Measurements from ENCODE around the gene AQP5. TPM values are rescaled to one million over a fixed set of nuclear protein-coding genes. Genes with fewer than 3 reads are reported as not detected.

The AQP5 gene
- total RNA-seq, 4 donors from 2014 or later = 2.3 TPM; not detected in 3

GRCh38 chr12:49953961-49954846, 7.5 kb upstream of the AQP5 start:
- Histone ChIP-seq H3K27ac (no peak overlapping the region), H3K9me3 (no peaks in the 10 kb centered on the region), H3K4me1 (no peaks in the 10 kb centered on the region), H3K4me3 (no peak overlapping the region), H3K27me3 (peaks cover 0 to 3% of the 10 kb centered on the region in 2 donors), H3K36me3 (no peaks in the 10 kb centered on the region)
- DNase-seq = no peak
- TF ChIP-seq POLR2A (IDR thresholded peaks at IDR 0.05) = no peak
- intact Hi-C loops (cut with DNase I; ENCODE audit: low total_unique reads) = no loop called here

DNA sequence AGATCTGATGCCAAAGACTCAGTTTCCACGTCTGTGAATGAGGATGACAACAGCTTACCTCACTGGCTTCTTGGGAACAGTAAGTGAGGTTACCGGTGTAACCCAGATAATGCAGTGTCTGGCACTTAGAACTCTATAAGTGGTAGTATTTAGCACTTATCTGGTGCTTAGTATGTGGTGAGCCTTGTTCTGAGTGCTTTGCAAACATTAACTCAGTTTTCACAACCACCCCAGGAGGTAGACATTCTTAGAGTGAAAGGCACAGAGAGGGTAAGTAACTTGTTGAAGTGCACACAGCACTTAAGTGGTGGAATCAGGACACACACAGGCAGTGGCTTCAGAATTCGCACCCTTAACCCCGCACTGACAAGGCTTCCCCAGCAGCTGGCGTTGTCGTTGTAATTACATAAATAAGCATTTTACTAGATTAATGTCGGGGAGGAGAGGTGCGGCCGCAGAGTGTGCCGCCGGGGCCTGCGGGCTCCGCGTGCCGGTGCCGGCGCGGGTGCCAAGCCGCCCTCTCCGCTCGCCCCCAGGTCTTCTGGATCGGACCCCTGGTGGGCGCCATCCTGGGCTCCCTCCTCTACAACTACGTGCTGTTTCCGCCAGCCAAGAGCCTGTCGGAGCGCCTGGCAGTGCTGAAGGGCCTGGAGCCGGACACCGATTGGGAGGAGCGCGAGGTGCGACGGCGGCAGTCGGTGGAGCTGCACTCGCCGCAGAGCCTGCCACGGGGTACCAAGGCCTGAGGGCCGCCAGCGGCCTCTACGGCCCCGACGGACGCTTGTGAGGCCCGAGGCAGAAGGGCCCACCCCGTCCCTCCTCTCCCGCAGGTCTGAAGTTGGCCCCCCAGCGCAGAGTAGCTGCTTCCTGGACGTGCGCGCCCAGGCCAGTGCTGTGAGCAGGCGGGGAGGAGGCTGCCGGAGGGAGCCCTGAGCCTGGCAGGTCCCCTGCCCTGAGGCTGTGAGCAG, 6.5 kb upstream of the AQP5 start:
- intact Hi-C loops (cut with DNase I; ENCODE audit: low total_unique reads) = no loop called here
- Histone ChIP-seq H3K36me3 (no peaks in the 10 kb centered on the region), H3K9me3 (no peaks in the 10 kb centered on the region), H3K27ac (no peak overlapping the region), H3K4me1 (no peaks in the 10 kb centered on the region), H3K4me3 (no peak overlapping the region), H3K27me3 (peaks cover 3 to 4% of the 10 kb centered on the region in 2 donors)
- no peak for DNase-seq
- no peak for TF ChIP-seq POLR2A (IDR thresholded peaks at IDR 0.05)
- no peak for TF ChIP-seq CTCF (IDR thresholded peaks at IDR 0.05)

DNA sequence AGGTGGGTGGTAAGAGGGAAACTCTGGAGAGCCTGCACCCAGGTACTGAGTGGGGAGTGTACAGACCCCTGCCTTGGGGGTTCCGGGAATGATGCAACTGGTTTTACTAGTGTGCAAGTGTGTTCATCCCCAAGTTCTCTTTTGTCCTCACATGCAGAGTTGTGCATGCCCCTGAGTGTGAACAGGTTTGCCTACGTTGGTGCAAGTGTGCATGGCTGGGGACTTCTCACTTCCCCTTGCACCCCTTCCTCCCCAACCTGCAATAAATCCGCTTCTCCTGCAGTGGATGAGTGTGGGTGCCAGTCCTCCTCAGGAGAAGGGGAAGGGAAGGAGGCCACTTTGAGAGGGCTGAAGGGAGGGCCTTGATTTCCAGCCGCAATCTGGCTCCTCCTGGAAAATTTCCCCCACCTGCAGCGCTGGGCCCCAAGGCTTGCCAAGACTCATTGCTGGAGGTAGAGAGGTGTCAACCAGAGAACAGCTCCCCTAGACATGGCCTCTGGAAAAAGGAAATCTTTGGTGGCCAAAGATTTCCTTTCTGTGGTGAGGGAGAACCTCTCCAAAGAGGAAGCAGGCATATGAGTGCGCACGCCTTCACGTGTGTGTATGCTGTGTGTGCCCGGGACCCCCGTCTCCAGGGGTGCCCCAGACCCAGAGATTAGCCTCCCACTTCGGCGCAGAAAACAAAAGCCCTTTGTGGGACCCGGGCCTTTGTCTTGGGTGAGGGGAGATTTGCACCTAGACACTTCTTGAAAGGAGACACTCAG, 5.6 kb upstream of the AQP5 start:
- H3K27me3 ChIP-seq = peaks cover 8 to 11% of the 10 kb centered on the region in 2 donors

DNA sequence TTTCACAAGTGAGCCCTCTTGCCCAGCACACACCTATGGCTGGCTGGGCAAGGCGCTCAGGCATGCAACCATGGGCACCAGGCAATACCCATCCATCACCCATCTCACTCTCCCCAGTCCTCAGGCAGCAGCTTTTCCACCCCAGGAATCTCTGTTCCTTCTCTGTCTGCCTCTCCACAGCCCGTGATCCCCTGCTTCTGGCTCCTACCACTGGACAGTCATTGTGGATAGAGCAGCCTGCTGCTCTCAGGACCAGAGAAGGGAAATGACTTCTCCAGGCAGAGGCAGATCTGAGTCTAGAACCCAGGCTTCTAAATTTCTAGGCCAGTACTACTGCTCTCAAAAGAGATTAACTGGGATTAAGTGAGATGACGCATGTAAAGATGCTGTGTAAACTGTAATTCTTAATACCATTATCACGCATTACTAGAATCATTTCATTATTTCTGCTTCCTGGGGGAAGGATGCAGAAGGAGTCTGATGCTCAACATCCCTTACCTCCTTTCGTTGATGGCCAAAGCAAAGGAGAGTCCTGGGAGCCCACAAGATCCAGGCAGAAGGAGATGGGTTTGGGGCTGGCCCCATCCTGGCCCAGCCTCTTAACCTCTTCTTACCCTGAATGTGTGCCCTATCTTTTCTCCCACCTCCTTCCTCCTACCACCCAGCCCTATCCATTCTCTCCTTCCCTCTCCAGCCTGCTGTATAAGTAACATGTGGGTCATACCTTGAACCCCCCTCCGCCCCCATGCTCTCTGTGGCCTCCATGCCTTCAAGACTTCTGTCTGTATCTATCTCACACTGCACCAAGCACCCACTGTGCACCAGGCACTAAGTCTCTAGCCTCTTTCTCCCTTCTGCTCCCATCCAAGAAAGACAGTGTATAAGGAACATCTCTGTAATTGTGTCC, 4.8 kb upstream of the AQP5 start:
- no peaks in the 10 kb centered on the region for H3K9me3 ChIP-seq
- H3K4me1 ChIP-seq = peaks cover 0 to 8% of the 10 kb centered on the region in 2 donors
- TF ChIP-seq POLR2A (IDR thresholded peaks at IDR 0.05) (no peak), CTCF (IDR thresholded peaks at IDR 0.05) (no peak)
- H3K4me3 ChIP-seq = no peak overlapping the region
- H3K36me3 ChIP-seq = no peaks in the 10 kb centered on the region
- DNase-seq = no peak
- no peak overlapping the region for H3K27ac ChIP-seq
- intact Hi-C loops (cut with DNase I; ENCODE audit: low total_unique reads) = no loop called here
- peaks cover 11 to 12% of the 10 kb centered on the region in 2 donors for H3K27me3 ChIP-seq

More for the DNA sequence above, 5.6 kb upstream of the AQP5 start:
- H3K27ac ChIP-seq = no peak overlapping the region
- no peak overlapping the region for H3K4me3 ChIP-seq
- intact Hi-C loops (cut with DNase I; ENCODE audit: low total_unique reads) = no loop called here
- TF ChIP-seq POLR2A (IDR thresholded peaks at IDR 0.05) (no peak), CTCF (IDR thresholded peaks at IDR 0.05) (no peak)
- H3K9me3 ChIP-seq = no peaks in the 10 kb centered on the region
- no peak for DNase-seq
- H3K4me1 ChIP-seq = peaks cover 0 to 3% of the 10 kb centered on the region in 2 donors
- H3K36me3 ChIP-seq = no peaks in the 10 kb centered on the region
